PC-3 (cell line): Measurements from ENCODE around the gene PYM1.

ENCODE experiments used
- EZH2 ChIP-seq: fragments of 300-600 bp; sonication (generic); IDR thresholded peaks from one replicate; pipeline ENCODE4 v1.6.1; 2017; ENCODE audit warnings: antibody characterized with exemption, mild to moderate bottlenecking, low read length; ENCODE audit not compliant: unreplicated experiment
- EZH2phosphoT487 ChIP-seq: fragments of 300-600 bp; sonication (generic); IDR thresholded peaks from 2 replicates; pipeline ENCODE4 v1.6.1; 2018; ENCODE audit warnings: mild to moderate bottlenecking, antibody characterized with exemption, low read length, borderline replicate concordance
- TF ChIP-seq, protein P1 (sequence below): fragments of 300-600 bp; sonication (generic); conservative IDR thresholded peaks from 2 replicates; pipeline ENCODE4 v1.5.1; 2017; ENCODE audit warnings: antibody characterized with exemption, low read depth, mild to moderate bottlenecking, low read length

DNA sequence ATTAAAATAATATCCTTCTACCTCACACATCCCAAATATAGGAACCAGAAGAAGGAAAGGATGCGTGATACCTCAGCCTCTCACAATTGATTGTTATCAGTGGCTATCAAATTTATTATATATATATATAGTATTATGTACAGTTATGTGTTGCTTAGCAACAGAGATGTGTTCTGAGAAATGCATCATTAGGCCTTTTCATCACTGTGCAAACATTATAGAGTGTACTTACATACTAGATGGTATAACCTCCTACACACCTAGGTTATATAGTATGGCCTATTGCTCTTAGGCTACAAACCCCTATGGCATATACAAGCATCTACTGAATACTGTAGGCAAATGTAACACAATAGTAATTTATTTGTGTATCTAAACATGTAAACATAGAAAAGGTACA is 34.0 kb downstream of the PYM1 start:
- TF ChIP-seq, protein P1, sequence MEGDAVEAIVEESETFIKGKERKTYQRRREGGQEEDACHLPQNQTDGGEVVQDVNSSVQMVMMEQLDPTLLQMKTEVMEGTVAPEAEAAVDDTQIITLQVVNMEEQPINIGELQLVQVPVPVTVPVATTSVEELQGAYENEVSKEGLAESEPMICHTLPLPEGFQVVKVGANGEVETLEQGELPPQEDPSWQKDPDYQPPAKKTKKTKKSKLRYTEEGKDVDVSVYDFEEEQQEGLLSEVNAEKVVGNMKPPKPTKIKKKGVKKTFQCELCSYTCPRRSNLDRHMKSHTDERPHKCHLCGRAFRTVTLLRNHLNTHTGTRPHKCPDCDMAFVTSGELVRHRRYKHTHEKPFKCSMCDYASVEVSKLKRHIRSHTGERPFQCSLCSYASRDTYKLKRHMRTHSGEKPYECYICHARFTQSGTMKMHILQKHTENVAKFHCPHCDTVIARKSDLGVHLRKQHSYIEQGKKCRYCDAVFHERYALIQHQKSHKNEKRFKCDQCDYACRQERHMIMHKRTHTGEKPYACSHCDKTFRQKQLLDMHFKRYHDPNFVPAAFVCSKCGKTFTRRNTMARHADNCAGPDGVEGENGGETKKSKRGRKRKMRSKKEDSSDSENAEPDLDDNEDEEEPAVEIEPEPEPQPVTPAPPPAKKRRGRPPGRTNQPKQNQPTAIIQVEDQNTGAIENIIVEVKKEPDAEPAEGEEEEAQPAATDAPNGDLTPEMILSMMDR: no peak
- TF ChIP-seq EZH2 (no peak), EZH2phosphoT487 (no peak)
